ENCODE data around the gene CCDC71. TPM values are rescaled to one million over a fixed set of nuclear protein-coding genes. Genes with fewer than 3 reads are reported as not detected.
A peak's percentile ranks its signal among the peaks of the same experiment; 100 is the strongest.

Gene CCDC71
- 22.9 and 31.2 TPM in 2 replicates for total RNA-seq (2014; rRNA removed; shearing (Covaris generic); ENCODE audit: low replicate concordance)

GRCh38 chr3:49165771-49166751 lies at the start of gene CCDC71:
Gene CCDC71 (minus strand): TSS chr3:49166331. CDS start chr3:49164208, 2,123 bp downstream.
- peak; percentile 42 for DNase-seq (ENCODE audit: low read depth)
- in situ Hi-C loops (cut with HindIII; ENCODE audit: low pct_unique_long_range_greater_than_20kb, low sequenced_read_pairs), result no loop called here

- in situ Hi-C loops (cut with HindIII; ENCODE audit: low pct_unique_long_range_greater_than_20kb, low sequenced_read_pairs), result no loop called here
These were observed 47.9 kb upstream of the CCDC71 start for GRCh38 chr3:49213998-49214397.

GRCh38 chr3:49213541-49213943 lies 47.4 kb upstream of the CCDC71 start:
- in situ Hi-C loops (cut with HindIII; ENCODE audit: low pct_unique_long_range_greater_than_20kb, low sequenced_read_pairs), result no loop called here
- no peak for DNase-seq (ENCODE audit: low read depth)

More at GRCh38 chr3:49213998-49214397, 47.9 kb upstream of the CCDC71 start:
- peak; percentile 23 for DNase-seq (ENCODE audit: low read depth)

DNA sequence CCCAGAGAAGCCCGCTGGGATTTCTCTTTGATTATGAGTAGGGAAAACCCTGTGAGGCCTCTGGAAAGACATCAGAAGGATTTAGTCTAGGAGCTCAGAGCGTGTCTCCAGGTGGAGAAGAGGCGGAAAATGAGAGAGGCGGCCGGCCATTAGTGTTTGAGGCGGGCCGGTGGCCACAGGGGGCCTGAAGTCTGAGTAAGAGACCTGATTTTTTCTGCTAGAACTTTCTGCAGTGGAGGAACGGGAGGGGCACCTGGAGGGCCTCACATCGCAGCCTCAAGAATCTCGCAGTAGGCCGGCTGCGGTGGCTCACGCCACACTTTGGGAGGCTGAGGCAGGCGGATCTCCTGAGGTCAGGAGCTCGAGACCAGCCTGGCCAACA lies 33.8 kb upstream of the CCDC71 start:
- in situ Hi-C loops (cut with HindIII; ENCODE audit: low pct_unique_long_range_greater_than_20kb, low sequenced_read_pairs), result no loop called here
- DNase-seq (ENCODE audit: low read depth), result peak; percentile 65

DNA sequence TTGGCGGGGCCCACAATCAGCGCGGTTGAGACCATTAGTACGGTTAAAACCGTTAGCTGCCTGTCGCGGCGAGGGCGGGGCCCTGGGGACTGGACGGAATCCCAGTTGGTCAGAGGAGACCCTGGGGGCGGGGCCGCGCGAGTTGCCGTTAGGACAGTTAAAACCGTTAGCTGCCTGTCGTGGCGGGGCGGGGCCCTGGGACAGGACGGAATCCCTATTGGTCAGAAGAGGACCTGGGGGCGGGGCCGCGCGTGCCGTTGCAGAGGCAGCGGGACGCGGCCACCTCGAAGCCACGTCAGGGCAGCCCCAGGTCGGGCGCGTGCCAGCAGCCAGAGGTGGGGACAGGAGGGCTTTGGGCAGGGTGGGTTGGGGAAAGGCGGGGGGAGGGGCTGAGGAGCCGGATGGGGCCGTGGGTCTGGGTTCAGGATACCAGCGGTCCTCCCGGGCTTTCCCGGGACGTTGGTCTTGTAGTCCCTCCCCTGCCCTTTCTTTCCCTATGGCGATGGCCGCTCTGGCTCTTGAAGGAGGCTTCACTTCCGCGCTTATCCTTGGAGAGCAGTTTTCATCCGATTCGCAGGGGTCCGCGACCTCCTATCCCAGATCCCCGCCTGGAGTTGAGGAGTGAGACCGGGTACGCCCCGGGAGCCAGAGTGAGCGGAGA lies 33.2 kb upstream of the CCDC71 start:
- peak; percentile 92 for DNase-seq (ENCODE audit: low read depth)
- in situ Hi-C loops (cut with HindIII; ENCODE audit: low pct_unique_long_range_greater_than_20kb, low sequenced_read_pairs), result no loop called here

DNA sequence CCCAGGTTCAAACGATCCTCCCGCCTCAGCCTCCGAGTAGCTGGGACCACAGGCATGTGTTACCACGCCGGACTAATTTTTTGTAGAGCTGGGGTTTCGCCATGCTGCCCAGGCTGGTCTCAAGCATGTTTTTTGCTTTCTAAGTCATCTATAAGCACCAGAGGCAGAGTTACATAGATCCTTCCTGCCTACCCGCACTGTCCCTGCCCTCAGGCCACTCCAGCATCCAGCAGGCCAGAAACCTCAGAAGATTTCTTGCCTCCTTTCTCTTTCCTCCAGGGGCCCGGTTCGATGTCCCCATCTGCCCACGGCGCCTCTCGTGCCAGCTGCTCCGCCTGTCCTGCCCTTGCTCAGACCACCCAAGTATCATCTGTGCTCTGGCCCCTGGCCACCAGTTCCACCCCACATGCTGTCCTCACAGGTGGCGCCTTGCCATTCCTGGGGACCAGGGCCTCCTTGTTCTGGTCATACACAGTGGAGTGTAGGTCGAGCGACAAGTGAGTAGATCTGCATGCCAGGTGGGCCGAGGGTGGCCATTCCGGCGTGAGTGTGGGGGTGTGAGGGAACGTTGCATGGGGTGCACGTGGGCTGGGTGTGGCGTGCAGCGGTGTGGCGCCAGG lies 32.6 kb upstream of the CCDC71 start:
- in situ Hi-C loops (cut with HindIII; ENCODE audit: low pct_unique_long_range_greater_than_20kb, low sequenced_read_pairs), result no loop called here
- DNase-seq (ENCODE audit: low read depth), result no peak

DNA sequence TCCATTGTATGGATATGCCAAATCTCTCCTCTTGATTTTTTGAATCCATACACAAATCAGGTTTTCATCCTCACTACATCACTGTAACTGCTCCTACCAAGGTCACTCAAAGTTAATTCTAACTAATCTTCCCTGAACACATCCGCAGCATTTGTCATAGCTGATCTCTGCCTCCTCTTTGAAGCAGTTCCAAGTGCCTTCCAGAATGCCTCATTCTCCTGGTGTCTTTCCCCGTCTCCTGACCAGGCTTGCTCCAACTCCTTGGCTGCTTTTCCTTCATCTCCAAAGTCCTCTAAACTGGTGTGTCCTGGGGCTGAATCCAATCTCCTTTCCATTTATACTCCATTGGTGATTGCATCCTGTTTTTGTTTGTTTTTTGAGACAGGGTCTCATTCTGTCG lies 32.0 kb upstream of the CCDC71 start:
- no peak for DNase-seq (ENCODE audit: low read depth)
- in situ Hi-C loops (cut with HindIII; ENCODE audit: low pct_unique_long_range_greater_than_20kb, low sequenced_read_pairs), result no loop called here

- DNase-seq (ENCODE audit: low read depth), result no peak
- in situ Hi-C loops (cut with HindIII; ENCODE audit: low pct_unique_long_range_greater_than_20kb, low sequenced_read_pairs), result no loop called here
These were observed 25.6 kb upstream of the CCDC71 start for GRCh38 chr3:49191741-49192140.

- in situ Hi-C loops (cut with HindIII; ENCODE audit: low pct_unique_long_range_greater_than_20kb, low sequenced_read_pairs), result no loop called here
- DNase-seq (ENCODE audit: low read depth), result no peak
These were observed 17.7 kb upstream of the CCDC71 start for GRCh38 chr3:49183873-49184272.

- no peak for DNase-seq (ENCODE audit: low read depth)
- in situ Hi-C loops (cut with HindIII; ENCODE audit: low pct_unique_long_range_greater_than_20kb, low sequenced_read_pairs), result no loop called here
These were observed 16.6 kb upstream of the CCDC71 start for GRCh38 chr3:49182682-49183081.

GRCh38 chr3:49181351-49181750 lies 15.2 kb upstream of the CCDC71 start:
- DNase-seq (ENCODE audit: low read depth), result no peak
- in situ Hi-C loops (cut with HindIII; ENCODE audit: low pct_unique_long_range_greater_than_20kb, low sequenced_read_pairs), result no loop called here

- DNase-seq (ENCODE audit: low read depth), result no peak
- in situ Hi-C loops (cut with HindIII; ENCODE audit: low pct_unique_long_range_greater_than_20kb, low sequenced_read_pairs), result no loop called here
These were observed 14.0 kb upstream of the CCDC71 start for GRCh38 chr3:49180116-49180515.

DNA sequence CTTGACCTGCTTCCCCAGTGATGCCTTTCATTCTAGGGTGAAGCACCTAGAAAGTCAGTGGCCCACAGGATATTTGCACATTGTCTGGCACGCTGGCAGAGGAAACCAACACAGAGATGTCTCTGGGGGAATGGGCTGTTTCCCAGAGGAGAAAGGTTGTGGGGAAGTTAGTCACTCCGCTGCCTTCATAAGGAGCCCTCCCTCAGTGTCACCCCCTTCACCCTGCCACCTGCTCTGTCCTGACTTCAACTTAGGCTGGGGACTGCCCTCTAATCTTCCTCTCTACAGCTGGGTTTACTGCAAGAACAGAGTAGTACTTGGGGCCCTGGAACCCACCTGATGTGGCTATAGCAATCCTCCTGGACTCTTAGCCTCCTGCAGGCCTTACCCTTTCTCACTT lies 10.9 kb upstream of the CCDC71 start:
- in situ Hi-C loops (cut with HindIII; ENCODE audit: low pct_unique_long_range_greater_than_20kb, low sequenced_read_pairs), result no loop called here
- DNase-seq (ENCODE audit: low read depth), result no peak

DNA sequence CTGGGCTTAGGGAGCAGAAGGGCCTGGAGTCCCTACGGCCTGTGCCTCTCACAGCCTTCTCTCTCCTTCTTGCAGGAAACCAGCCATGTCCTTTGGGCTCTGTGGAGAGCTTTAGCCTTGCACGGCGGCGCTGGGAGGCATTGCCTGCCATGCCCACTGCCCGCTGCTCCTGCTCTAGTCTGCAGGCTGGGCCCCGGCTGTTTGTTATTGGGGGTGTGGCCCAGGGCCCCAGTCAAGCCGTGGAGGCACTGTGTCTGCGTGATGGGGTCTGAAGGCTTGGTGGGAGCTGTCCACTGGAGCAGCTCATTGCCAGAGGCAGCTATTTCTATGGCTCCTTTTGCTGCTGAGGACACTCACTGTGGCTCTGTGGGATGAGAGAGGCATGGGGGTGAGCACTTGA lies 9.4 kb upstream of the CCDC71 start:
- DNase-seq (ENCODE audit: low read depth), result no peak
- in situ Hi-C loops (cut with HindIII; ENCODE audit: low pct_unique_long_range_greater_than_20kb, low sequenced_read_pairs), result no loop called here

DNA sequence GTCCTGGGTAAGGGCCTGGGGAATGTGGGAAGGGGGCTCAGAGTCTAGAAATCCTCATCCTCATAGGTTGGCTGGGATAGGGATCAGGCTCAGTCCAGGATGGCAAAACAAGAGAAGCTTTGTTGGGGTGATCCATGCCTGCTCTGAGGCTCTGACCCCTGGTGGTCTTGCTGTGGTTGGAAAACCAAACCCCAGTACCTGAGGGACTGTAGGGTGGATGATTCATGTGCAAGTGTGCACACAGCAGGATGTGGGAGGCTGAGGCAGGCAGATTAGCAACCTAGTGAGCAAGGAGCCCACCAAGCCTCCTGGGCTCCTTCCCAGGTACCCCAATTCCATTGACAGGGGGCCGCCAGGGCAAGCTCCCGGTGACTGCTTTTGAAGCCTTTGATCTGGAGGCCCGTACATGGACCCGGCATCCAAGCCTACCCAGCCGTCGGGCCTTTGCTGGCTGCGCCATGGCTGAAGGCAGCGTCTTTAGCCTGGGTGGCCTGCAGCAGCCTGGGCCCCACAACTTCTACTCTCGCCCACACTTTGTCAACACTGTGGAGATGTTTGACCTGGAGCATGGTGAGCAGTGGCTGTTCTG lies 8.4 kb upstream of the CCDC71 start:
- DNase-seq (ENCODE audit: low read depth), result no peak
- in situ Hi-C loops (cut with HindIII; ENCODE audit: low pct_unique_long_range_greater_than_20kb, low sequenced_read_pairs), result no loop called here

DNA sequence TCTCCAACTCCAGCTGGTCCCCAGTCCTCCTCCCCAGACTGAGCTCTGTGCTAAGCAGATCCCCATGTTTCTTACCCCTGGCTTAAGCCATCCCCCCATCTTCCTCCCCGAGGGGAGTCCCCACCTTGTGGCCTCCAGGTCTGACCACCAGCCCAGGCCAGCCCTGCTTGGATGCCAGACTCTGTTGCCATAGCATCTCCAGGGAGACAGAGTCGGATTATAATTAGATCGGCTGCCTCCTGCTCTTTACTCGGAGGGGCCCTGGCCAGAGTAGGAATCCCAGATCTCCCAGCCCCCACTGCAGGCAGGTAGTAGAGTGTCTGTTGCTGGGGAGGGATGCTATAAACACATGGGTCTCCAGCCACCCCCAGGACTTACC lies 7.7 kb upstream of the CCDC71 start:
- in situ Hi-C loops (cut with HindIII; ENCODE audit: low pct_unique_long_range_greater_than_20kb, low sequenced_read_pairs), result no loop called here
- no peak for DNase-seq (ENCODE audit: low read depth)

GRCh38 chr3:49173116-49173791 lies 7.1 kb upstream of the CCDC71 start:
- DNase-seq (ENCODE audit: low read depth), result no peak
- in situ Hi-C loops (cut with HindIII; ENCODE audit: low pct_unique_long_range_greater_than_20kb, low sequenced_read_pairs), result no loop called here

- in situ Hi-C loops (cut with HindIII; ENCODE audit: low pct_unique_long_range_greater_than_20kb, low sequenced_read_pairs), result no loop called here
- no peak for DNase-seq (ENCODE audit: low read depth)
These were observed 6.5 kb upstream of the CCDC71 start for GRCh38 chr3:49172551-49173041.
